Measurements from ENCODE around the gene P2RX2. TPM values are rescaled to one million over a fixed set of nuclear protein-coding genes. Genes with fewer than 3 reads are reported as not detected.

Gene P2RX2
- total and polyA plus RNA-seq, 2 of the 4 experiments (the other 2 are of a cell fraction), result not detected

- ATAC-seq (ENCODE audit: low read depth), result no peak
- H3K27ac ChIP-seq (ENCODE audit: insufficient read depth, low read length), result no peak overlapping the region
These were observed 3.3 kb downstream of the P2RX2 start for GRCh38 chr12:132621657-132622435.

More at GRCh38 chr12:132621657-132622435, 3.3 kb downstream of the P2RX2 start:
- WGBS, 2 experiments (ENCODE audit: extremely low coverage in 2 of 2, insufficient read length in 1 of 2), result 79% methylated on average over 13 of the region's 21 CpGs; no CpG with 5 or more reads in 1 of the 2 experiments
- Histone ChIP-seq H3K9ac (ENCODE audit: low read depth, low read length) (no peak overlapping the region), H2AK5ac (ENCODE audit: low read depth, low read length) (peak overlapping the region; percentile 27; the same call in 1 of the 2 replicates), H3K4me2 (ENCODE audit: low read depth, low read length) (peak overlapping the region; percentile 56; the same call in 1 of the 2 replicates), H4K20me1 (ENCODE audit: insufficient read depth, low read length) (no peaks in the 10 kb centered on the region), H4K91ac (ENCODE audit: insufficient read depth, low read depth, low read length) (0 out of 2 replicates have a peak overlapping the region, but pooled peaks have one; percentile 28), H3K9me1 (ENCODE audit: insufficient read depth, low read length) (peaks cover 7% of the 10 kb centered on the region; the same call in 1 of the 2 replicates), H4K8ac (ENCODE audit: low read depth in 2 of 2, low read length in 2 of 2) (no peak overlapping the region), H2BK120ac (ENCODE audit: low read depth, low read length) (no peak overlapping the region), H3K79me1 (ENCODE audit: low read depth in 1 of 2, low read length in 2 of 2) (no peaks in the 10 kb centered on the region), H2AFZ (replicated peaks; ENCODE audit: low read length, poor library complexity) (peak overlapping the region; percentile 91), H3K4me3 (ENCODE audit: insufficient read depth, low read depth, low read length) (no peak overlapping the region), H2BK5ac (ENCODE audit: low read depth, low read length, poor library complexity, severe bottlenecking) (peak overlapping the region; percentile 7), H3K4ac (ENCODE audit: low read depth, low read length) (peak overlapping the region; percentile 19), H2AK9ac (replicated peaks; ENCODE audit: low read depth, low read length, poor library complexity) (peak overlapping the region; percentile 85), H4K5ac (ENCODE audit: low read depth, low read length) (no peak overlapping the region), H3K23ac (ENCODE audit: low read depth, low read length) (no peak overlapping the region), H3K27me3 (ENCODE audit: control insufficient read depth, insufficient read depth, low read length) (peaks cover 25% of the 10 kb centered on the region), H2BK20ac (ENCODE audit: low read depth, low read length) (no peak overlapping the region), H2BK15ac (ENCODE audit: low read depth, low read length) (no peak overlapping the region), H3K56ac (ENCODE audit: extremely low read depth, insufficient read depth, low read length) (no peak overlapping the region), H3K18ac (ENCODE audit: low read depth, low read length) (no peak overlapping the region), H3K4me1 (ENCODE audit: control insufficient read depth, insufficient read depth, low read length) (peaks cover 12% of the 10 kb centered on the region), H3K36me3 (ENCODE audit: control insufficient read depth, insufficient read depth, low read length) (peaks cover 9% of the 10 kb centered on the region), H3K9me3 (ENCODE audit: control insufficient read depth, insufficient read depth, low read length) (peaks cover 9% of the 10 kb centered on the region), H3K14ac (replicated peaks; ENCODE audit: low read depth, low read length) (0 out of 2 replicates have a peak overlapping the region, but pooled peaks have one; percentile 28)
- no peak for DNase-seq
- no peak for TF ChIP-seq ELK1 (IDR thresholded peaks at IDR 0.05; ENCODE audit: borderline replicate concordance, low read depth, low read length)
- TF ChIP-seq RCOR1 (IDR thresholded peaks at IDR 0.05; ENCODE audit: insufficient replicate concordance, low read length), result no peak
- TF ChIP-seq BHLHE40 (IDR thresholded peaks at IDR 0.05; ENCODE audit: low read depth, low read length), result no peak
- TF ChIP-seq POLR2A (IDR thresholded peaks at IDR 0.05; ENCODE audit: low read depth, low read length), result no peak
- no peak for TF ChIP-seq SMC3 (IDR thresholded peaks at IDR 0.05; ENCODE audit: low read depth, low read length)
- TF ChIP-seq MAZ (IDR thresholded peaks at IDR 0.05; ENCODE audit: borderline replicate concordance, low read depth, low read length), result no peak
- no peak for TF ChIP-seq RFX5 (IDR thresholded peaks at IDR 0.05; ENCODE audit: low read depth, low read length)
- no peak for TF ChIP-seq USF2 (IDR thresholded peaks at IDR 0.05; ENCODE audit: low read depth, low read length)
- no peak for TF ChIP-seq CEBPB (IDR thresholded peaks at IDR 0.05; ENCODE audit: low read depth, low read length)
- TF ChIP-seq CHD1 (IDR thresholded peaks at IDR 0.05; ENCODE audit: low read depth, low read length), result no peak
- no peak for TF ChIP-seq FOS (IDR thresholded peaks at IDR 0.05; ENCODE audit: low read depth, low read length)
- TF ChIP-seq NFE2L2 (IDR thresholded peaks at IDR 0.05; ENCODE audit: low read depth, low read length), result no peak
- BruUV-seq (replicated peaks), result no TSS peak
- ChIA-PET CTCF (interaction anchor here (0.9 kb wide), 1 partner anchor 17 kb away, joined by 4 read pairs; no protein-coding TSS in a partner anchor), POLR2A (ENCODE audit: unreplicated experiment) (no interaction called here)
- intact Hi-C loops (cut with micrococcal nuclease), result no loop called here
- dilution Hi-C loops (cut with HindIII; ENCODE audit: low sequenced_read_pairs, unreplicated experiment), result no loop called here
- in situ Hi-C loops (cut with MboI; ENCODE audit: low sequenced_read_pairs), result no loop called here

All from IMR-90 (cell line).